ENCODE measurements around the gene INO80D. TPM values are rescaled to one million over a fixed set of nuclear protein-coding genes. Genes with fewer than 3 reads are reported as not detected.
"Not testable (repeated sequence)": the region's sequence is repeated elsewhere in the genome, so short reads cannot be mapped to it uniquely, and the experiment has no call there.

Gene INO80D
- total RNA-seq, 1 donor from 2014 or later = 21.0 TPM

GRCh38 chr2:206031162-206031784 is 54.7 kb downstream of the INO80D start:
- no peak for DNase-seq (ENCODE audit: low spot score)
- Mint-ChIP-seq H3K36me3 (ENCODE audit: low read depth, unreplicated experiment) (peaks cover 19% of the 10 kb centered on the region), H3K4me3 (ENCODE audit: unreplicated experiment) (no peak overlapping the region), H3K27ac (ENCODE audit: unreplicated experiment) (no peak overlapping the region), H3K4me1 (ENCODE audit: unreplicated experiment) (peaks cover 7% of the 10 kb centered on the region), H3K9me3 (ENCODE audit: unreplicated experiment) (no peaks in the 10 kb centered on the region), H3K27me3 (ENCODE audit: unreplicated experiment) (peaks cover 1% of the 10 kb centered on the region)
- no peak for TF ChIP-seq CTCF (IDR thresholded peaks at IDR 0.05; ENCODE audit: unreplicated experiment)

DNA sequence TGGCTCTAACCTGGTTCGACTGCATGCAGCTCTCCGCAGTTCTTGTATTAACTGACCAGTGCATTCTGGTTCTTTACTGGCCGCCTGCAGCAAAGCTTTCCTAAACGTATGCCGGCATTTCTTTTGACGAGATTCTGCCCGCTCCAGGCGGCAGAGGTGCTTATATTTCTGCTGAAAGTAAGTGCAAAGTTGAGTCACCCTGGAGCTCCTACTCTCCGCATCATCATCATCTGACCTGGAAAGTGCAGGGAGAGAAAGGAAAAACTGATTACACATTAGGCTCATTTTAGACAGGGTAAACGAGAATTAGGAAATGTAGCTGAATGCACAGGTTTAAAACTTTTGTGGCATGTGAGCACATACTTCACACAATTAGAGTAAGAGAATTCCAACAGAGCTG is 57.9 kb downstream of the INO80D start:
- no peak overlapping the region for H3K4me3 Mint-ChIP-seq (ENCODE audit: unreplicated experiment)
- peaks cover 7% of the 10 kb centered on the region for H3K4me1 Mint-ChIP-seq (ENCODE audit: unreplicated experiment)
- H3K27me3 Mint-ChIP-seq (ENCODE audit: unreplicated experiment) = peaks cover 1% of the 10 kb centered on the region
- no peak overlapping the region for H3K27ac Mint-ChIP-seq (ENCODE audit: unreplicated experiment)
- DNase-seq (ENCODE audit: low spot score) = no peak
- peaks cover 11% of the 10 kb centered on the region for H3K36me3 Mint-ChIP-seq (ENCODE audit: low read depth, unreplicated experiment)
- TF ChIP-seq CTCF (IDR thresholded peaks at IDR 0.05; ENCODE audit: unreplicated experiment) = no peak
- H3K9me3 Mint-ChIP-seq (ENCODE audit: unreplicated experiment) = no peaks in the 10 kb centered on the region

- TF ChIP-seq CTCF (IDR thresholded peaks at IDR 0.05; ENCODE audit: unreplicated experiment) = no peak
- Mint-ChIP-seq H3K4me1 (ENCODE audit: unreplicated experiment) (no peaks in the 10 kb centered on the region), H3K27me3 (ENCODE audit: unreplicated experiment) (no peaks in the 10 kb centered on the region), H3K27ac (ENCODE audit: unreplicated experiment) (no peak overlapping the region), H3K4me3 (ENCODE audit: unreplicated experiment) (no peak overlapping the region), H3K36me3 (ENCODE audit: low read depth, unreplicated experiment) (no peaks in the 10 kb centered on the region), H3K9me3 (ENCODE audit: unreplicated experiment) (no peaks in the 10 kb centered on the region)
- DNase-seq (ENCODE audit: low spot score) = no peak
Measured at GRCh38 chr2:206023183-206023582, 62.8 kb downstream of the INO80D start.

- no peaks in the 10 kb centered on the region for H3K4me1 Mint-ChIP-seq (ENCODE audit: unreplicated experiment)
- peaks cover 25% of the 10 kb centered on the region for H3K36me3 Mint-ChIP-seq (ENCODE audit: low read depth, unreplicated experiment)
- no peak for TF ChIP-seq CTCF (IDR thresholded peaks at IDR 0.05; ENCODE audit: unreplicated experiment)
- H3K9me3 Mint-ChIP-seq (ENCODE audit: unreplicated experiment) = peaks cover 4% of the 10 kb centered on the region
- H3K4me3 Mint-ChIP-seq (ENCODE audit: unreplicated experiment) = no peak overlapping the region
- DNase-seq (ENCODE audit: low spot score) = no peak
- no peak overlapping the region for H3K27ac Mint-ChIP-seq (ENCODE audit: unreplicated experiment)
- peaks cover 2% of the 10 kb centered on the region for H3K27me3 Mint-ChIP-seq (ENCODE audit: unreplicated experiment)
Measured at GRCh38 chr2:206020171-206020570, 65.8 kb downstream of the INO80D start.

DNA sequence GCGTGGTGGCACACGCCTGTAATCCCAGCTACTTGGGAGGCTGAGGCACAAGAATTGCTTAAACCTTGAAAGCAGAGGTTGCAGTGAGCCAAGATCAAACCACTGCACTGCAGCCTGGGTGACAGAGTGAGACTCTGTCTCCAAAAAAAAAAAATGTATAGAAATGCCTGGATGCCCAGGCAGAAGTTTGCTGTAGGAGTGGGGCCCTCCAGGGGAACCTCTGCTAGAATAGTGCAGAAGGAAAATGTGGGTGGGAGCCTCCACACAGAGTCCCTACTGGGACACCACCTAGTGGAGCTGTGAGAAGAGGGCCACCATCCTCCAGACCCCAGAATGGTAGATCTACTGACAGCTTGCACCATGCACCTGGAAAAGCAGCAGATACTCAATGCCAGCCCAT is 70.2 kb downstream of the INO80D start:
- not testable (repeated sequence) for DNase-seq (ENCODE audit: low spot score); H3K4me1 Mint-ChIP-seq (ENCODE audit: unreplicated experiment); H3K9me3 Mint-ChIP-seq (ENCODE audit: unreplicated experiment); H3K27ac Mint-ChIP-seq (ENCODE audit: unreplicated experiment); H3K4me3 Mint-ChIP-seq (ENCODE audit: unreplicated experiment); H3K27me3 Mint-ChIP-seq (ENCODE audit: unreplicated experiment)
- H3K36me3 Mint-ChIP-seq (ENCODE audit: low read depth, unreplicated experiment) = peaks cover 36% of the 10 kb centered on the region

Measured in endothelial cell (in vitro differentiated cells).